CD14-positive monocyte (primary cell): ENCODE results near the gene TBC1D4. TPM values are rescaled to one million over a fixed set of nuclear protein-coding genes. Genes with fewer than 3 reads are reported as not detected.

ENCODE experiments used
- DNase-seq, 3 donors: peaks; one replicate each; pipeline ENCODE4 v3.0.0-alpha.2; 2011 to 2022
- H2AFZ ChIP-seq: 2 replicates; pipeline ENCODE4 v1.6.0; 2012; ENCODE audit warnings: mild to moderate bottlenecking, low read depth, low read length, inconsistent platforms; ENCODE audit not compliant: insufficient read depth, poor library complexity, severe bottlenecking
- H3K27ac ChIP-seq, 2 donors: 1 replicate in 1 of 2; 2 replicates in 1 of 2; pipeline ENCODE4 v1.5.1; 2012 to 2013; ENCODE audit warnings: low read length in 2 of 2, control low read depth in 1 of 2, inconsistent platforms in 1 of 2, low read depth in 1 of 2, mild to moderate bottlenecking in 1 of 2
- H3K27me3 ChIP-seq, 2 donors: one replicate each; pipeline versions ENCODE4 v1.6.0 to v1.6.1; 2011 to 2013; ENCODE audit warnings: low read length in 2 of 2; ENCODE audit not compliant: control insufficient read depth in 2 of 2, insufficient read depth in 2 of 2
- H3K36me3 ChIP-seq, 2 donors: replicated peaks in 1 of 2; 1 replicate in 1 of 2; 2 replicates in 1 of 2; pipeline versions ENCODE4 v1.5.1 to v1.6.1; 2012 to 2013; ENCODE audit warnings: low read length in 2 of 2, control low read depth in 1 of 2, inconsistent platforms in 1 of 2, mild to moderate bottlenecking in 1 of 2; ENCODE audit not compliant: insufficient read depth in 2 of 2, control insufficient read depth in 1 of 2
- H3K4me1 ChIP-seq, 2 donors: 1 replicate in 1 of 2; 2 replicates in 1 of 2; pipeline versions ENCODE4 v1.5.1 to v1.6.1; 2012 to 2013; ENCODE audit warnings: low read length in 2 of 2, control low read depth in 1 of 2, inconsistent platforms in 1 of 2, mild to moderate bottlenecking in 1 of 2, moderate library complexity in 1 of 2; ENCODE audit not compliant: insufficient read depth in 2 of 2, control insufficient read depth in 1 of 2
- H3K4me2 ChIP-seq: replicated peaks from 2 replicates; pipeline ENCODE3; 2012; ENCODE audit warnings: low read length, moderate library complexity, mild to moderate bottlenecking; ENCODE audit not compliant: poor library complexity, severe bottlenecking; ENCODE audit errors: extremely low read depth
- H3K4me3 ChIP-seq, 3 experiments: fragments of 200-600 bp in 1 of 3; sonication (generic) in 1 of 3; replicated peaks in 1 of 3; 1 replicate in 2 of 3; 2 replicates in 1 of 3; pipeline ENCODE4 v1.5.1; 2011 to 2013; ENCODE audit warnings: low read length in 3 of 3, mild to moderate bottlenecking in 3 of 3, control low read depth in 2 of 3, low read depth in 2 of 3, inconsistent platforms in 1 of 3, moderate library complexity in 1 of 3
- H3K79me2 ChIP-seq: 2 replicates; pipeline ENCODE4 v1.6.0; 2012; ENCODE audit warnings: mild to moderate bottlenecking, control low read depth, inconsistent platforms, low read length, moderate library complexity; ENCODE audit not compliant: insufficient read depth
- H3K9ac ChIP-seq: 2 replicates; pipeline ENCODE4 v1.6.0; 2017; ENCODE audit warnings: low read length, mild to moderate bottlenecking; ENCODE audit not compliant: insufficient read depth, poor library complexity, severe bottlenecking
- H3K9me3 ChIP-seq, 2 donors: replicated peaks in 1 of 2; 1 replicate in 1 of 2; 2 replicates in 1 of 2; pipeline versions ENCODE4 v1.5.1 to v1.6.1; 2012 to 2013; ENCODE audit warnings: low read length in 2 of 2, control low read depth in 1 of 2; ENCODE audit not compliant: control insufficient read depth in 1 of 2, insufficient read depth in 1 of 2
- H4K20me1 ChIP-seq: 2 replicates; pipeline ENCODE4 v1.6.0; 2012; ENCODE audit warnings: mild to moderate bottlenecking, low read length, control low read depth, moderate library complexity; ENCODE audit not compliant: insufficient read depth
- H3K27ac Mint-ChIP-seq, 7 donors: one replicate each; pipeline ENCODE4 v1.8.0; 2020; ENCODE audit warnings: mild to moderate bottlenecking in 7 of 7, mixed read lengths in 7 of 7, moderate library complexity in 6 of 7, inconsistent platforms in 2 of 7
- H3K27me3 Mint-ChIP-seq, 3 donors: one replicate each; pipeline ENCODE4 v1.8.0; 2021 to 2022; ENCODE audit warnings: low read depth in 3 of 3, mild to moderate bottlenecking in 3 of 3, mixed read lengths in 3 of 3, moderate library complexity in 3 of 3, inconsistent platforms in 1 of 3
- H3K36me3 Mint-ChIP-seq, 2 donors: one replicate each; pipeline ENCODE4 v1.8.0; 2020; ENCODE audit warnings: mixed read lengths in 2 of 2, inconsistent platforms in 1 of 2, mild to moderate bottlenecking in 1 of 2
- H3K4me1 Mint-ChIP-seq: one replicate; pipeline ENCODE4 v1.8.0; 2020; ENCODE audit warnings: mild to moderate bottlenecking, mixed read lengths
- H3K4me3 Mint-ChIP-seq, 2 donors: one replicate each; pipeline ENCODE4 v1.8.0; 2020; ENCODE audit warnings: mild to moderate bottlenecking in 2 of 2, mixed read lengths in 2 of 2, moderate library complexity in 1 of 2
- H3K9me3 Mint-ChIP-seq, 7 donors: one replicate each; pipeline ENCODE4 v1.8.0; 2020 to 2022; ENCODE audit warnings: mixed read lengths in 7 of 7, mild to moderate bottlenecking in 6 of 7, moderate library complexity in 6 of 7, inconsistent platforms in 2 of 7
- CTCF ChIP-seq: fragments of 200-600 bp; IDR thresholded peaks from one replicate; pipeline ENCODE4 v1.8.0; 2022; ENCODE audit warnings: antibody characterized with exemption, mild to moderate bottlenecking
- WGBS: methylation state at CpG from one replicate; pipeline ENCODE4 v1.1.5; 2013; ENCODE audit warnings: missing lambda C conversion rate; ENCODE audit not compliant: insufficient coverage; 5-methylcytosine and 5-hydroxymethylcytosine counted together
- intact Hi-C, 2 donors: fragments of 100-400 bp; cut with micrococcal nuclease; formaldehyde crosslinking; loops; one replicate each; pipeline versions ENCODE4 v1.15.0 to v1.15.1; 2023
- polyA plus RNA-seq, 3 donors: library from polyadenylated mRNA; depleted of rRNA in 1 of 3; unstranded in 2 of 3; stranded (reverse) in 1 of 3; fragments of 300-500 nt in 2 of 3; fragments of >200 nt in 1 of 3; fragmentation: Illumina TruSeq in 2 of 3; gene quantifications; 1 replicate in 2 of 3; 2 replicates in 1 of 3; pipeline ENCODE4 v1.2.3, GENCODE V29; 2012 to 2021

TBC1D4 gene
- polyA plus RNA-seq, 3 donors, result 2.0 to 6.7 (median 2.5) TPM

- Mint-ChIP-seq H3K36me3 (no peaks in the 10 kb centered on the region), H3K27me3 (no peaks in the 10 kb centered on the region), H3K4me3 (peak overlapping the region in 1 of 2 donors; percentile 56), H3K27ac (peak overlapping the region; percentile 4 to 81 (median 48)), H3K4me1 (peaks cover 32% of the 10 kb centered on the region), H3K9me3 (peaks cover 0 to 13% (median 3%) of the 10 kb centered on the region in 7 donors)
- no peak overlapping the region for H3K9ac ChIP-seq
- peaks cover 35% of the 10 kb centered on the region in 2 donors for H3K4me1 ChIP-seq
- no peaks in the 10 kb centered on the region for H3K79me2 ChIP-seq
- WGBS, result no CpG with 5 or more reads among the region's 3 CpGs
- no peaks in the 10 kb centered on the region for H3K36me3 ChIP-seq
- no peaks in the 10 kb centered on the region for H4K20me1 ChIP-seq
- peak; percentile 35 to 49 (median 48) for DNase-seq
- H3K27ac ChIP-seq, result peak overlapping the region in 1 of 2 donors; percentile 52
- peak overlapping the region in 1 of 3 experiments; percentile 30 for H3K4me3 ChIP-seq
- peak overlapping the region; percentile 44 for H3K4me2 ChIP-seq
- TF ChIP-seq CTCF, result no peak
- no peaks in the 10 kb centered on the region for H3K9me3 ChIP-seq
- peak overlapping the region; percentile 18 for H2AFZ ChIP-seq
- no peaks in the 10 kb centered on the region for H3K27me3 ChIP-seq
- intact Hi-C loops, result no loop called here
Observed at GRCh38 chr13:75512253-75512652, 30.3 kb upstream of the TBC1D4 start.

- Histone ChIP-seq H2AFZ (no peak overlapping the region), H3K4me1 (peaks cover 40 to 41% of the 10 kb centered on the region in 2 donors), H4K20me1 (no peaks in the 10 kb centered on the region), H3K36me3 (no peaks in the 10 kb centered on the region), H3K4me2 (no peak overlapping the region), H3K79me2 (no peaks in the 10 kb centered on the region), H3K9me3 (no peaks in the 10 kb centered on the region), H3K4me3 (no peak overlapping the region), H3K27me3 (no peaks in the 10 kb centered on the region), H3K27ac (no peak overlapping the region), H3K9ac (no peak overlapping the region)
- no CpG with 5 or more reads among the region's 3 CpGs for WGBS
- H3K4me1 Mint-ChIP-seq, result peaks cover 35% of the 10 kb centered on the region
- peaks cover 0 to 10% (median 3%) of the 10 kb centered on the region in 7 donors for H3K9me3 Mint-ChIP-seq
- no peak for DNase-seq
- H3K4me3 Mint-ChIP-seq, result no peak overlapping the region
- intact Hi-C loops, result no loop called here
- TF ChIP-seq CTCF, result no peak
- no peaks in the 10 kb centered on the region for H3K36me3 Mint-ChIP-seq
- no peaks in the 10 kb centered on the region for H3K27me3 Mint-ChIP-seq
- no peak overlapping the region for H3K27ac Mint-ChIP-seq
Observed at GRCh38 chr13:75511051-75511625, 29.2 kb upstream of the TBC1D4 start.
